GM19467 (cell line): ENCODE data around the gene PRMT5.

ENCODE experiments used
- ATAC-seq: cut with Tn5 transposase; IDR thresholded peaks from one replicate; pipeline ENCODE4 v1.9.1; 2021; ENCODE audit warnings: mild to moderate bottlenecking, moderate library complexity; ENCODE audit not compliant: unreplicated experiment

The PRMT5 gene

GRCh38 chr14:22878271-22879246 is 50.6 kb downstream of the PRMT5 start:
- no peak for ATAC-seq

DNA sequence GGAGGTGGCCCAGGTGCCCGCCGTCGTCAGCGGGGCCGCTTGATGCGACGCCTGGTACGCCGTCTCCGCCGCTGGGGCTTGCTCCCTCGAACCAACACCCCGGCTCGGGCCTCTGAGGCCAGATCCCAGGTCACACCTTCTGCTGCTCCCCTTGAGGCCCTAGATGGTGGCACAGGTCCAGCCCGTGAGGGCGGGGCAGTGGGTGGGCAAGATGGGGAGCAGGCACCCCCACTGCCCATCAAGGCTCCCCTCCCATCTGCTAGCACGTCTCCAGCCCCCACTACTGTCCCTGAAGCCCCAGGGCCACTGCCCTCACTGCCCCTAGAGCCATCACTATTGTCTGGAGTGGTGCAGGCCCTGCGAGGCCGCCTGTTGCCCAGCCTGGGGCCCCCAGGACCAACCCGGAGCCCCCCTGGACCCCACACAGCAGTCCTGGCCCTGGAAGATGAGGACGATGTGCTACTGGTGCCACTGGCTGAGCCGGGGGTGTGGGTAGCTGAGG is 52.1 kb downstream of the PRMT5 start:
- no peak for ATAC-seq

DNA sequence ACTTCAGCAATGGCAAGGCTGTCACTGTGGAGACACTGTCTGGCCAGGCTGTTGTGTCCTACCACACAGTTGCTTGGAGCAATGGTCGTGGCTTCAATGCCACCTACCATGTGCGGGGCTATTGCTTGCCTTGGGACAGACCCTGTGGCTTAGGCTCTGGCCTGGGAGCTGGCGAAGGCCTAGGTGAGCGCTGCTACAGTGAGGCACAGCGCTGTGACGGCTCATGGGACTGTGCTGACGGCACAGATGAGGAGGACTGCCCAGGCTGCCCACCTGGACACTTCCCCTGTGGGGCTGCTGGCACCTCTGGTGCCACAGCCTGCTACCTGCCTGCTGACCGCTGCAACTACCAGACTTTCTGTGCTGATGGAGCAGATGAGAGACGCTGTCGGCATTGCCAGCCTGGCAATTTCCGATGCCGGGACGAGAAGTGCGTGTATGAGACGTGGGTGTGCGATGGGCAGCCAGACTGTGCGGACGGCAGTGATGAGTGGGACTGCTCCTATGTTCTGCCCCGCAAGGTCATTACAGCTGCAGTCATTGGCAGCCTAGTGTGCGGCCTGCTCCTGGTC is 53.3 kb downstream of the PRMT5 start:
- ATAC-seq: no peak

GRCh38 chr14:22875003-22875747 is 54.0 kb downstream of the PRMT5 start:
- no peak for ATAC-seq

GRCh38 chr14:22872833-22873520 is 56.2 kb downstream of the PRMT5 start:
- no peak for ATAC-seq

GRCh38 chr14:22872033-22872832 is 56.9 kb downstream of the PRMT5 start:
- ATAC-seq: peak; percentile 15

DNA sequence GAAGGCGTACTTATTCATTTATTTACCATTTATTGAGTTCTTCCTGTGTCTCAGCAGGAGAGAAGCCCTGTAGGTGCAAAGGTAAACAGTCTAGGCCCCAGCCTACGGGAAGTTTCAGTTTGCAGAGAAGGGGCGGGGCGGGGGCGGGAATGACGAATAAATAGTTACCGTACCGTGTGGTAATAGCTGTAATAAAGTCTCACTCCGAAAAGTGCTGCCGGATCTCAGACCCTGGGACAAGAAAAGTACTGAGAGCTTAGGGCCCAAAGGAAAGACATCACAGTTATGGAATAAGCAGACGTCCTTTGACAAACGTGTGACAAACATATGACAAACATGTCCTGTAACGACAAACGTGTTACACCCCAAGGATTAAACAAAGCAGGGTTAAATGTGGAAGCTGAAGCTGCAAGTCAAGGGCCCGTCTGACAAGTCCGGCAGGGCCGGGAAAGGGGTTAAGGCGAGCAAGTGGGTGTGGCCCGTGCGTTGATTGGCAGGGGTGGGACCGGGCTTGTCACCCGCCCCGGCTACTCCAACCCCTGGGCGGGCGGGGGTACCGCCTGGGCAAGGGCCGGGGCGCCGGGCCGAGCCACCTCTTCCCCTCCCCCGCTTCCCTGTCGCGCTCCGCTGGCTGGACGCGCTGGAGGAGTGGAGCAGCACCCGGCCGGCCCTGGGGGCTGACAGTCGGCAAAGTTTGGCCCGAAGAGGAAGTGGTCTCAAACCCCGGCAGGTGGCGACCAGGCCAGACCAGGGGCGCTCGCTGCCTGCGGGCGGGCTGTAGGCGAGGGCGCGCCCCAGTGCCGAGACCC is 57.7 kb downstream of the PRMT5 start, which contains the start of gene LRP10:
LRP10 (plus strand) TSS at position 517 of the 809 bp plus-strand sequence. CDS start 564 bp downstream, outside the sequence.
- ATAC-seq: peak; percentile 74

GRCh38 chr14:22870811-22871223 is 58.4 kb downstream of the PRMT5 start:
- peak; percentile 31 for ATAC-seq
